Stomach (tissue), 4 donors: ENCODE data around the gene ATP9A.

Experiments
- CTCF ChIP-seq, 7 experiments: fragments of 450-650 bp in 4 of 7; fragments of 200-600 bp in 3 of 7; sonication (generic) in 3 of 7; IDR thresholded peaks; one replicate each; pipeline ENCODE4 v1.5.1; 2016 to 2019; ENCODE audit warnings: antibody characterized with exemption in 7 of 7, control low read depth in 2 of 7, mild to moderate bottlenecking in 1 of 7
- POLR2A ChIP-seq, 4 donors: fragments of 450-650 bp; IDR thresholded peaks; one replicate each; pipeline ENCODE4 v1.6.1; 2016; ENCODE audit warnings: antibody characterized with exemption in 4 of 4, control low read depth in 2 of 4, mild to moderate bottlenecking in 1 of 4, moderate library complexity in 1 of 4
- POLR2AphosphoS5 ChIP-seq, 3 donors: sonication (generic); formaldehyde crosslinking; IDR thresholded peaks; one replicate each; pipeline ENCODE4 v1.6.1; 2016; ENCODE audit warnings: antibody characterized with exemption in 3 of 3

- TF ChIP-seq CTCF (IDR thresholded peaks at IDR 0.05) (no peak), POLR2A (IDR thresholded peaks at IDR 0.05) (no peak), POLR2AphosphoS5 (IDR thresholded peaks at IDR 0.05) (no peak)
Measured at GRCh38 chr20:51583499-51583898, 184.7 kb downstream of the ATP9A start.
